SHP77 treated with DMSO at 0.1 percent for 48 hours (cell line): ENCODE results near the gene FAM107B.

Source experiments
- DNase-seq: peaks from one replicate; lab custom pipeline; 2025; lab: John Stamatoyannopoulos, UW

Gene FAM107B

DNA sequence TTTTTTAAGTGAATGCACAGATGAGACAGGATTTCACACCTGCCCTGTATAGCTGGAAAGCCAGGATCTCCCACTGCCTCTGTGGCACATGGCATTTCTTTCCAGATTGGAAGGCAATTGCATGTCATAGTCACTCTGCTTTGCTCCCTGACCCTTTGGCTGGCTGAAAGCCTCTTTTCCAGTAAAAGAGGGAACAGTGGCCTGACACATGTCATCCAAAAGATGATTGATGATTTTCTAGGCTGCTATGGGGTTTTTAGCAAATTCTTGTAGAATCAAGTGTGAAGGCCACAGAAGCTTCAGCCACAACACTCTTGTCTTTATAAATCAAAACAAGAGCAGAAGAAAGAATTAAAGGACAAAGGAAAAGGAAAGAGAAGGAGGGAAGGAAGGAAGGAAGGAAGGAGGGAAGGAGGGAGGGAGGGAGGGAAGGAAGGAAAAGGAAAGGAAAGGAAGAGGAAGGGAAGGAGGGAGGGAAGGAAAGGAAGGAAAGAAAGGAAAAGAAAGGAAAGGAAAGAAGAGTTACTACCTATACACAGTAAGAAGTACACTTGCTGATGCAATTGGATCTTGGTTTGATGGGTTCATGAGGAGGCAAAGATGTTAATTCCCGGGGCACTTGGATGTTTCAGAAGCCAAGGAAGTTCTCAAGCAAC is 285.0 kb downstream of the FAM107B start:
- DNase-seq, result no peak

- no peak for DNase-seq
Observed at GRCh38 chr10:14487488-14487883, 287.2 kb downstream of the FAM107B start.

DNA sequence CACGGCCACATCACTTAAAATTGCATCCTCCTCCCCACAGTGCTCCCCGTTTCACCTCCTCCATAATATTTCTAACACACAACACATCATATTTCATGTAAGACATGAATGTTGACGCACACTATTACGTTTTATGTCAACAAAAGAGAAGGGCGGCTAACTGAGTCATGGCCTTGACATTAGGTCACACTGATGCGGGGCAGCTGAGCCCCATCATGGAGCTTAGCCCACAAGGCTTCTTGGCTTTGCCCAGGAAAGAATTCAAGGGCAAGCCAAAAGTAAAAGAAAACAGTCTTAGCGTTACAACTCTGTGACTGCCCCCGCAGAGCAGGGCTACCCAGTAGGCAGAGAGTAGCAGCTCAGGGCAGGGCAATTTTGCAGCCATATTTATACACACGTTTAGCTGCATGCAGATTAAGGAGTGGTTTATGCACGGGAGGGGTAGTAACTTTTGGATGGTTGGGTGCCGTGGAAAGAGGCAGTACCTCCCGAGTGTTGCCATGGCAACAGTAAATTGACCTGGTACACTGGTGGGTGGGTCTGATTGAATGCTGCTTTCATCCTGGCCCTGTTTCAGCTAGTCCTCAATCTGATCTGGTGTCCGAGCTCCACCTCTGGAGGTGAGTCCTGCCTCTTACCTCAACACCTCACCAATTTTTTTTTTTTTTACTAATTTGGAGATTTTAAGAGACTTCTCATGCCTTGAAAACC is 287.8 kb downstream of the FAM107B start:
- peak; percentile 66 for DNase-seq

GRCh38 chr10:14485986-14486385 is 288.7 kb downstream of the FAM107B start:
- no peak for DNase-seq

- DNase-seq, result no peak
Observed at GRCh38 chr10:14483417-14483816, 291.3 kb downstream of the FAM107B start.

DNA sequence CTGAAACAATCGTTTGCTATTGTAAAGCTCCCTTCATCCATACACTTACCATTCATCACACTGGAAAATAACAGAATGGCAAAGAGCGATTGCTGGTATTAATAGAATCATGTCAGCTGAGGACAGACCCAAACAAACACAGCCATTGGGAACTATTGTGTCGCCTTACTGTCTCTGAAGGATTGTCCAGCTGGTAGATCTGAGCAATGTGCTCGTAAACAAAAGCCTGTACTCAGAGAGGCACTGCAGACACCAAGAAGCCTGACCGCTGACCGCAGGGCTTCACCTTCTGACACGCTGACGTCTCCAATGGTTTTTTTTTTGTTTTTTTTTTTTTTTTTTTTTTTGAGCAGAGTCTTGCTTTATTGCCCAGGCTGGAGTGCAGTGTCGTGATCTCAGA is 292.9 kb downstream of the FAM107B start:
- peak; percentile 40 for DNase-seq

DNA sequence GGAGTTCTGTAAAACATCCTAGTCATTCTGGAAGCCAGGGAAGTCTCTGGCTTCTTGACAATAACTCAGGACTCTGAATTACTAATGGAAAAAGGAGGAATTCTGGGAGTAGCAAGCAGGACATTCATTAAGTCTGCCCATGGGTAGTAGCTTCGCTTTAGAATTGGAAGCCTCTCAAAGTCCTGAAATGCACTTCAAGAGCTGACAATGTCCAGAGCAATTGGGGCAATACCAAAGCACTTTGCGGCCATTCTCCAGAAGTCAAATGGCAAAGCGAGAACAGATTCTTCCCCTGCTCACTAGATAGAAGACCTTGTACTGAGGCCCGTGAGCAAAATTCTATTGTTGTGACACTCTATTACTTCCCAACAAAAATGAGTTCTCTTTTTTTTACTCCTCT is 293.7 kb downstream of the FAM107B start:
- DNase-seq, result no peak

- DNase-seq, result peak; percentile 38
Observed at GRCh38 chr10:14478604-14479003, 296.1 kb downstream of the FAM107B start.

- DNase-seq, result no peak
Observed at GRCh38 chr10:14478201-14478600, 296.5 kb downstream of the FAM107B start.

- DNase-seq, result no peak
Observed at GRCh38 chr10:14477408-14477710, 297.3 kb downstream of the FAM107B start.

GRCh38 chr10:14476641-14477407 is 297.9 kb downstream of the FAM107B start:
- no peak for DNase-seq

GRCh38 chr10:14476006-14476405 is 298.7 kb downstream of the FAM107B start:
- no peak for DNase-seq

DNA sequence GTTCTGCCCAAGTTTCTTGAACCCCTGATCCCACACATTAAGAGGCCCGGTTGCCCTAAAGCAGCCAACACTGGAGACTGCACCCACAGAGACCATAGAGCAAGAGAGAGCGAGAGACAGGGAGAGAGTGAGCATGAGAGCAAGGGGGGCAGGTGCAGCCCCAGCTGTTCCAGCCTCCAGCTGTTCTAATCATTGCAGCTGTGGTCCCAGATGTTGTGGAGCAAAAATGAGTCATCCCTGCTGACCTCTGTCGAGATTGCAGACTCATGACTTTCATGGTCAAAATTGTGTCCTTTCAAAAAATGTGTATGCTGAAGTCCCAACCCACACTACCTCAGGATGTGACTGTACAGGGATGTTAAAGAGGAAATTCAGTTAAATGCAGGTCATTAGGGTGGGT is 300.0 kb downstream of the FAM107B start:
- no peak for DNase-seq

GRCh38 chr10:14470920-14471319 is 303.8 kb downstream of the FAM107B start:
- no peak for DNase-seq

DNA sequence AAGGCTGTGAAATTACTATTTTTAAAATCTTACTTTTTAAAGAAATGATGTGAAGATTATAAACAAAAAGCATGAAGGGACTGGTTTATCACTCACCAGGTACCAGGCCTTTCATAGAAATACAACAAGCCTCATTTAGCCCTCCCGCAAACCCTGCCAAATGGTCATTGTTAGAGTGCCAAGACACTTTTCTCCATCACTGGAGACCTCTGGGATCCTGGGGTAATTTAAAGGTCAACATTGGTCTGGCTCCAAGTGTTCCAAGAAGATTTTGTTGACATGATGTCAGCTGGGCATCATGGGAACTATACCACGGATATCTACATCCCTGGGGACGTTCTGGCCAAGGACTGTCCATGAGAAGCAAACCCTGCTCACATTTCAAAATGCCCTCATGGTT is 306.0 kb downstream of the FAM107B start:
- DNase-seq, result no peak
